Mesodermal cell (in vitro differentiated cells): ENCODE results near the gene DAAM1.

Experiments used
- H3K27ac ChIP-seq: 2 replicates; pipeline ENCODE4 v1.7.0; 2013; ENCODE audit warnings: mild to moderate bottlenecking, low read depth, low read length, moderate library complexity; ENCODE audit not compliant: severe bottlenecking
- H3K36me3 ChIP-seq: 2 replicates; pipeline ENCODE4 v1.7.1; 2013; ENCODE audit warnings: mild to moderate bottlenecking, low read length, moderate library complexity; ENCODE audit not compliant: control insufficient read depth, insufficient read depth
- H3K4me1 ChIP-seq: one replicate; pipeline ENCODE4 v1.7.1; 2013; ENCODE audit warnings: mild to moderate bottlenecking, low read length; ENCODE audit not compliant: insufficient read depth, control insufficient read depth, poor library complexity, severe bottlenecking
- H3K4me3 ChIP-seq: 2 replicates; pipeline ENCODE4 v1.7.0; 2013; ENCODE audit warnings: low read length, control low read depth, mild to moderate bottlenecking; ENCODE audit not compliant: insufficient read depth, poor library complexity, severe bottlenecking; ENCODE audit errors: extremely low read depth
- H3K9me3 ChIP-seq: 2 replicates; pipeline ENCODE4 v1.7.1; 2013; ENCODE audit warnings: mild to moderate bottlenecking, low read length, moderate library complexity; ENCODE audit not compliant: control insufficient read depth
- WGBS, 2 experiments: methylation state at CpG; one replicate each; pipeline ENCODE4 v1.1.5; 2013; ENCODE audit warnings: missing lambda C conversion rate in 2 of 2; ENCODE audit not compliant: insufficient coverage in 2 of 2; 5-methylcytosine and 5-hydroxymethylcytosine counted together

Gene DAAM1

DNA sequence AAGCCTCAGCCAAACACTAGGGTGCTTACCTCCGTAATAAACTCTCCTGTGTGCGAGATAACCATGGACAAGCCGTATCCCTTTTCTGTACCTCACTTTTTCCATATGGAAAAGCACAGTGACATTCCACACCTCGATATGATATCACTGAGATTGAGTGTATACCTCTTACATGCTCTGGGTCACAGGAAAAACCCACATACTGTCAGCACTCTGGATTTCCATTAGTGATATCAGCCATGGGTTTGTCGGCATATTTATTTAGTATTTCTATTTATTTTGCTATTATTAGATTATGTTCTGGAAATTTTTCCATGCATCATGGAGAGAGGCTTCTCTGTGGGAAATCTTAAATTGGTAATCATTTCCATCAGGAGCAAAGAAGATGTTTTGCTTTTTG, 28.0 kb upstream of the DAAM1 start:
- H3K27ac ChIP-seq, result no peak overlapping the region
- no peaks in the 10 kb centered on the region for H3K9me3 ChIP-seq
- H3K4me1 ChIP-seq, result peaks cover 4% of the 10 kb centered on the region
- H3K4me3 ChIP-seq, result no peak overlapping the region
- 95 to 96% methylated on average over 4 of the region's 5 CpGs for WGBS, 2 experiments
- no peaks in the 10 kb centered on the region for H3K36me3 ChIP-seq

DNA sequence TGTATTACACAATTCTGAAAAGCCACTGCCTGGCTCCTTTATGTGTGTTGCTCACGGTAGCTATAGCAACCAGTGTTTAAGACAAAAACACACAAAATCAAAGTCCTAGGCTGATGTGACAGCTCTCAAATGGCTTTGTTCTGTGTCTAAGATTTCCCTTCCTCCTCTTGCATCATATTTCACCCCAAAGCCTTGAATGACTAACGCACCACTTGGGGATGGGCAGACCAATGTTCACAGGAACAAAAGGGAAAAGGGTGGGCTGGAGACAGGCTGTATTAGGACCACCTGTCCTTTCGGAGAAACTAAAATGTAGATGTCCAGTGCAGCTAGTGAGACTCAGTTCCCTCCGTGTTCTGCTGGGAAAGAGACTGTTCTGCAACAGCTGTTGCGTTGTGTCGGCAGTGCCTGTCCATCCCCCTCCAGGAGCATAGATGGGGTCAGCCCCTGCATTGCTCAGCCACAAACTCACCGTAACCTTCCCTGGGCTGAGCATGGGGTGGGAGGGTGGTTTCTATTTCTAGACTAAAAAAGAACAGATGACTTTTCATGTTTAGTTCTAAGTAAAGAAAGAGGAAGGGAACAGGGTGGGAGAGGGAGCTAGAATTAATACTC, 26.8 kb upstream of the DAAM1 start:
- Histone ChIP-seq H3K9me3 (no peaks in the 10 kb centered on the region), H3K4me3 (no peak overlapping the region), H3K4me1 (peaks cover 4% of the 10 kb centered on the region), H3K36me3 (no peaks in the 10 kb centered on the region), H3K27ac (peak overlapping the region; percentile 85)
- WGBS, 2 experiments, result 71 to 100% methylated on average over 3 to 6 of the region's 7 CpGs

DNA sequence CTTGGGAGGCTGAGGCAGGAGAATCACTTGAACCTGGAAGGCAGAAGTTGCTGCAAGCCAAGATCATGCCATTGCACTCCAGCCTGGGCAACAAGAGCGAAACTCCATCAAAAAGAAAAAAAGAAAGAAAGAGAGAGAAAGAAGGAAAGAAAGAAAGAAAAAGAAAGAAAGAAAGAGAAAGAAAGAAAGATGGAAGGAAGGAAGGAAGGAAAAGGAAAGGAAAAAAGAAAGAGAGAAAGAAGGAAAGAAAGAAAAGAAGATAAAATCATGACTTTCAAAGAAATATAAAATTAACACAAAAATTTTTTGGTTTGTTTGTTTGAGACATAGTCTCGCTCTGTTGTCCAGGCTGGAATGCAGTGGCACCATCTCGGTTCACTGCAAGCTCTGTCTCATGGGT, 22.2 kb upstream of the DAAM1 start:
- Histone ChIP-seq H3K4me3 (no peak overlapping the region), H3K9me3 (no peaks in the 10 kb centered on the region), H3K36me3 (no peaks in the 10 kb centered on the region), H3K27ac (no peak overlapping the region), H3K4me1 (peaks cover 2% of the 10 kb centered on the region)
- WGBS, 2 experiments, result 80 to 97% methylated on average over 2 to 3 of the region's 3 CpGs

DNA sequence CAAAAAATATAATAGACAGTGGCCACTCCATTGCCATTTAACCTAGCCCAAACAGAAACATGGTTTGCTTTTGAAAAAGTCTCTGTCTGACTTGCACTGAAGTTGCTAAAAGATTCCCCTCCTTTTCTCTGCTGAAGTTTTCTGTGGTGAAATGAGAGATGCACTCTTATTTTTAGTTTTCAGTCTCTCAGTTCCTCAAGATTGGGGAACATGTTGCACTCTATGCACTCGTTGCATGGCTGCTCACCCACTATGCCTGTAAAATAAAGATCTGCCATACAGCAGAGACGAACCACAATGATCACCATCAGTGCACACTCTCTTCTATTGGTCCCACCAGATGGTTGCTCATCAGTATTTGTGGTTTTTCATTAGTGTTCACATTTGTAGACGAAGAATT, 13.1 kb upstream of the DAAM1 start:
- WGBS, 2 experiments, result 72 to 85% methylated on average over 2 to 3 of the region's 3 CpGs
- Histone ChIP-seq H3K9me3 (no peaks in the 10 kb centered on the region), H3K4me3 (no peak overlapping the region), H3K36me3 (no peaks in the 10 kb centered on the region), H3K27ac (no peak overlapping the region), H3K4me1 (no peaks in the 10 kb centered on the region)

DNA sequence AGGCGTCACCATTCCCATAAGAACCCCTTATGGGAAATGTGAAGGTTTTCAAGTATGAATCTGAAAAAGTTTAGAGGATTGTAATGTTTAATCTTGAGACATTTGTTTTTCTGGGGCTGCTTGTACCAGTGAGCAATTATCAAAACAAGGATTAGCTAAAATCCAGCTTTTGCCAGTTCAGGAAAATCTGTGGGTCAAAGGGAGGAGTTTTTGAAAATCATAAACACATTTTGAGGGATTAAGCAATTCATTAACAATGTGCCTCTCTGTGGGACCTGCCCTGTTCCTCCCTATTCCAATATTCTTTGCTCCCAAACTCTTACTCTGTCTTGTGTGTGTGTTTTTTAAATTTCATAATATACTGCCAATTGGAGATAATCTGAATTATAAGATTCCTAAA, 11.7 kb upstream of the DAAM1 start:
- H3K4me1 ChIP-seq, result no peaks in the 10 kb centered on the region
- H3K36me3 ChIP-seq, result no peaks in the 10 kb centered on the region
- H3K4me3 ChIP-seq, result no peak overlapping the region
- H3K9me3 ChIP-seq, result no peaks in the 10 kb centered on the region
- H3K27ac ChIP-seq, result no peak overlapping the region
- no CpG with 5 or more reads among the region's 1 CpG for WGBS, 2 experiments

DNA sequence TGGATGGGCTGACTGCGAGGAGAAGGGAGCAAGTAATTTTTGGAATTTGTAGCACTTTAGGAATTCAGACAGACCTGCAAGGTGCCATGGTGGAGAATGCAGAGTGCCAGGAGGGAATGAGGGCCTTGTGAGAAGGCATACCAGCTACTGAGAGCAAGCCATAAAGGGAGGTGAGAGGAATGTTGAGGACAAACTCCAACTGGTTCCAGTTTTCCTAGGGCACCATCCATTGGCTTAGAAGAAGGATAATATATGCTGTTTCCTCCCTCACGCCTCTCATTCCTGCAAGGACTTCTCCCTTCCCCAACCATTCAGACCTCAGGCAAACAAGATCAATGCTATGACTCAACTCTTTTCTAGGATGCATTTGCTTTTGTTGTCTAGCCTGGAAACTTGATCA, 11.2 kb upstream of the DAAM1 start:
- Histone ChIP-seq H3K27ac (no peak overlapping the region), H3K4me1 (no peaks in the 10 kb centered on the region), H3K9me3 (no peaks in the 10 kb centered on the region), H3K4me3 (no peak overlapping the region), H3K36me3 (no peaks in the 10 kb centered on the region)
- WGBS, 2 experiments, result 36 to 60% methylated on average over 1 of the region's 2 CpGs

DNA sequence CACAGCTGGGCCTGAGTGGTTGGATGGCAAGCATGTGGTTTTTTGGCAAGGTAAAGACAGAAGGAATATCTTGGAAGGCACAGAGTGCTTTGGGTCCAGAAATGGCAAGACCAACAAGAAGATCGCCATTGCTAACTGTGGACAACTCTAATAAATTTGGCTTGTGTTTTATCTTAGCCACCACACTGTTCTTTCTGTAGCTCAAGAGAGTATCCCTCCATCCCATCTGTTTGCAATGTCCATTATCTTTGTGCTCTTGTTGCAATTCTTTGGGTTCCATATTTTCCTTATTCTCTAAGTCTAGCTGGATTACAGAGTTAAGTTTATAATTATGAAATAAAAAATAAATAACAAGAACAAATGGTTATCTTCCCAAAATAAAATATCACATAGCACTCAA, 6.7 kb upstream of the DAAM1 start:
- Histone ChIP-seq H3K4me1 (no peaks in the 10 kb centered on the region), H3K9me3 (no peaks in the 10 kb centered on the region), H3K36me3 (no peaks in the 10 kb centered on the region), H3K4me3 (no peak overlapping the region), H3K27ac (no peak overlapping the region)
- WGBS, 2 experiments, result 89 to 100% methylated on average over 1 of the region's 1 CpG

DNA sequence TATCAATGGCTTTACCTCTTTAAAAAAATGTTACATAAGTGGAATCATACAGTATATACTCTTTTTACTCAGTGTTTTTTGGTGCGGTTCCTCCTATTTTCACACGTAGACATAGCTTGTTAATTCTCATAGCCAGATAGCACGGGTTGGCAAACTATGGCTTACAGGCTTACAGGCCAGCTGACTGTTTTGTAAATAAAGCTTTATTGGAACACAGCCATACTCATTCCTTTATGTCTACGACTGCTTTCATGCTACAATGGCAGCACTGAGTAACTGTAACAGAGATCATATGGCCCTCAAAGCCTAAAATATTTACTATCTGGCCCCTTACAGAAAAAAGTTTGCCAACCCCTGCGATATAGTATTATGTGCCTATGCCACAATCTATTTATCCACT, 5.8 kb upstream of the DAAM1 start:
- no peaks in the 10 kb centered on the region for H3K36me3 ChIP-seq
- H3K4me1 ChIP-seq, result no peaks in the 10 kb centered on the region
- WGBS, 2 experiments, result 86 to 95% methylated on average over 1 to 2 of the region's 5 CpGs
- H3K4me3 ChIP-seq, result no peak overlapping the region
- no peak overlapping the region for H3K27ac ChIP-seq
- no peaks in the 10 kb centered on the region for H3K9me3 ChIP-seq

DNA sequence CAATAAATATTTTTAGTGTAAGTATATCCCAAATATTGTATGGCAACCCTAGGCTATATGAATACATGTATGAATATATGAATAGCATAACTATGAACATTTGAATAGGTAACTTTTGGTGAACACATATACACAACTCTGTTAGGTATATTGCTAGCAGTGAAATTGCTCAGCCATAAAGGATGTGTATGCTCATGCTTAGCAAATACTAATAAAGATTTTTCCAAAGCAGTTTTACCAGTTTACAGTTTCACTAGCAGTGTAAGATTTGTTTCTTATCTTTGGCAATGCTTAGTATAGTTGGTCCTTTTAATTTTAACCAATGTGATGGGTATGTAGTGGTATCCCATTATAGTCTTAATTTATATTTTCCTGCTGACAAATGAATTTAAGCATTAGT, 5.3 kb upstream of the DAAM1 start:
- no peaks in the 10 kb centered on the region for H3K4me1 ChIP-seq
- no peak overlapping the region for H3K27ac ChIP-seq
- no peaks in the 10 kb centered on the region for H3K9me3 ChIP-seq
- H3K4me3 ChIP-seq, result no peak overlapping the region
- no peaks in the 10 kb centered on the region for H3K36me3 ChIP-seq

DNA sequence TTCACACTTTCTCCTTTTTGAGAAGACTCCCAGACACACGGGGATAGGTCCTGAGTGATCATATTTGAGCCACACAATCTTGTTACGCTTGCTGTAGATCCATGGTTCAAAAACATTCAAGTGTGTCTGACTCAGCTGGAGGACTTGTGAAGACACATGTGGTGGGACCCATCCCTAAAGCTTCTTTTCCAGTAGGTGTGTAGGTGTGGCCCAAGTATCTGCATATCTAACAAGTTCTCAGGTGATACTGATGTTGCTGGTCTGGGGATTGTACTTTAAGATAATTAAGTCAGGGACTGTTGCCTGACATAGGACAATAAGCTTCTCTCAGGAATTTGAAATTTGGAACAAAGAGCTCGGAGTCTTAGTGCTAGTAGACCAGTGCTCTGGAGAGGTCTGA, 4.1 kb upstream of the DAAM1 start:
- Histone ChIP-seq H3K4me3 (no peak overlapping the region), H3K4me1 (no peaks in the 10 kb centered on the region), H3K9me3 (no peaks in the 10 kb centered on the region), H3K36me3 (no peaks in the 10 kb centered on the region), H3K27ac (no peak overlapping the region)
- 78 to 91% methylated on average over 3 of the region's 3 CpGs for WGBS, 2 experiments

DNA sequence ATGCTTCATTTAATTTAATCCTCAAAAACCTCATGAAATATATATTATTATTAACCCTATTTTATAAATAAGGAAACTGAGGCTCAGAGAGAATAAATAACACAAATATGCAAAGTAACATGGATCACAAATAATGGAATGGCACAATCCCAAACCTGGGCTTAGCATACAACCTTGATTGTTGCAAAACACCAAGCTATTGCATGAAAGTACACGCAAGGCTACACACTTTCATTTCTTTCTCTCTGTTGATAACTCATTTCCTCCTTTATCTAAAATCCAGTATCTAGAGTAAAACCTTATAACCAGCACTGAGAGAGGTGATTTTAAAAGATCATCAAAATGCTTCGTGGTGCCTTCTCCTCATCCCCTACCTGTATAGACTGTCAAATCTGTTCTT, 2.8 kb upstream of the DAAM1 start:
- Histone ChIP-seq H3K27ac (no peak overlapping the region), H3K9me3 (no peaks in the 10 kb centered on the region), H3K4me1 (peaks cover 3% of the 10 kb centered on the region), H3K4me3 (no peak overlapping the region), H3K36me3 (no peaks in the 10 kb centered on the region)
- WGBS, 2 experiments, result 100% methylated on average over 1 to 2 of the region's 2 CpGs

DNA sequence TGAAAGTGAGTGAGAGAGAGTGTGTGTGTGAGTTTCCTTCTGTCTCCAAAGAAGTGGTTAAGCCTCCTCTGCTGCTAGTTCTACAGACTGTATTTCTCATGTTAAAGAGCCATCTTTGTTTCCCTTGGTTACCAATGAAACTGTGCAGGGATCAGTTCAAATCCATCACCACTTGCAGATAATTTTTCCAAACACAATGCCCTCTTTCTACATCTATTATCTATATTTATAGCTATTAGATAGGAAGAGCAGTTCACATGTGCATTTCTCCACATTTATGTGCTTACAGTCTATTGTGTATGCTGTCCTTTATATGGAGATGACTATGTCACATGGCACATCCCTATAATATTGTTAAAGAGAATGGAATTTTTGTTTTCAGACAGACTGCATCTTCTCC, 2.2 kb upstream of the DAAM1 start:
- Histone ChIP-seq H3K4me3 (no peak overlapping the region), H3K4me1 (peaks cover 4% of the 10 kb centered on the region), H3K27ac (no peak overlapping the region), H3K9me3 (no peaks in the 10 kb centered on the region), H3K36me3 (no peaks in the 10 kb centered on the region)
